SK-N-SH treated with all-trans-retinoic acid at 6 μM for 48 hours (cell line): Measurements from ENCODE around the gene KRTAP9-3.

Experiments
- ATAC-seq: fragments of 200-7000 bp; cut with Tn5 transposase; 3 replicates; pipeline ENCODE4 v1.9.1; 2020; ENCODE audit warnings: mild to moderate bottlenecking, moderate library complexity
- ARNTL ChIP-seq: fragments of 450-650 bp; formaldehyde crosslinking; IDR thresholded peaks from 2 replicates; pipeline ENCODE4 v1.5.0; 2020; ENCODE audit warnings: low read depth, mild to moderate bottlenecking, moderate library complexity, borderline replicate concordance
- BACH2 ChIP-seq: fragments of 250-450 bp; sonication (Bioruptor Pico); IDR thresholded peaks from 2 replicates; pipeline ENCODE4 v1.9.0; 2021; ENCODE audit warnings: mild to moderate bottlenecking, borderline replicate concordance
- CREB5 ChIP-seq: fragments of 250-450 bp; sonication (Bioruptor Pico); IDR thresholded peaks from 2 replicates; pipeline ENCODE4 v1.5.1; 2020; ENCODE audit warnings: low read depth, mild to moderate bottlenecking, moderate library complexity
- CSDC2 ChIP-seq: fragments of 250-450 bp; sonication (Bioruptor Pico); IDR thresholded peaks from 2 replicates; pipeline ENCODE4 v1.5.0; 2020; ENCODE audit warnings: mild to moderate bottlenecking, moderate library complexity
- ESRRG ChIP-seq: fragments of 250-450 bp; sonication (Bioruptor Pico); IDR thresholded peaks from 2 replicates; pipeline ENCODE4 v1.6.1; 2021; ENCODE audit warnings: mild to moderate bottlenecking
- GLIS3 ChIP-seq: fragments of 250-450 bp; sonication (Bioruptor Pico); IDR thresholded peaks from 2 replicates; pipeline ENCODE4 v1.5.0; 2020; ENCODE audit warnings: mild to moderate bottlenecking, moderate library complexity
- ISL1 ChIP-seq: fragments of 250-450 bp; sonication (Bioruptor Pico); IDR thresholded peaks from 2 replicates; pipeline ENCODE4 v2.1.2; 2022; ENCODE audit warnings: mild to moderate bottlenecking, moderate library complexity
- OSR1 ChIP-seq: fragments of 250-450 bp; sonication (Bioruptor Pico); IDR thresholded peaks from 2 replicates; pipeline ENCODE4 v1.8.0; 2022; ENCODE audit warnings: moderate library complexity, mild to moderate bottlenecking, inconsistent platforms
- POU6F1 ChIP-seq: fragments of 250-450 bp; sonication (Bioruptor Pico); IDR thresholded peaks from 2 replicates; pipeline ENCODE4 v1.8.0; 2021; ENCODE audit warnings: low read depth, mild to moderate bottlenecking, moderate library complexity, borderline replicate concordance
- PPARA ChIP-seq: fragments of 250-450 bp; sonication (Bioruptor Pico); IDR thresholded peaks from 2 replicates; pipeline ENCODE4 v1.5.0; 2020; ENCODE audit warnings: mild to moderate bottlenecking, borderline replicate concordance
- SNAI2 ChIP-seq: fragments of 250-450 bp; sonication (Bioruptor Pico); IDR thresholded peaks from 2 replicates; pipeline ENCODE4 v1.5.0; 2020; ENCODE audit warnings: mild to moderate bottlenecking, moderate library complexity
- TOX ChIP-seq: fragments of 250-450 bp; sonication (Bioruptor Pico); IDR thresholded peaks from 2 replicates; pipeline ENCODE4 v1.8.0; 2021; ENCODE audit warnings: mild to moderate bottlenecking, moderate library complexity, borderline replicate concordance
- ZC3H10 ChIP-seq: fragments of 250-450 bp; sonication (Bioruptor Pico); IDR thresholded peaks from 2 replicates; pipeline ENCODE4 v1.5.1; 2021; ENCODE audit warnings: mild to moderate bottlenecking, moderate library complexity
- ZFP3 ChIP-seq: fragments of 250-450 bp; sonication (Bioruptor Pico); IDR thresholded peaks from 2 replicates; pipeline ENCODE4 v1.5.0; 2020; ENCODE audit warnings: mild to moderate bottlenecking, moderate library complexity
- ZFP30 ChIP-seq: fragments of 450-650 bp; formaldehyde crosslinking; IDR thresholded peaks from 2 replicates; pipeline ENCODE4 v1.5.0; 2022; ENCODE audit warnings: mild to moderate bottlenecking, moderate library complexity
- ZNF70 ChIP-seq: fragments of 450-650 bp; formaldehyde crosslinking; IDR thresholded peaks from 2 replicates; pipeline ENCODE4 v1.5.0; 2020; ENCODE audit warnings: mild to moderate bottlenecking, moderate library complexity
- ZNF8 ChIP-seq: fragments of 450-650 bp; formaldehyde crosslinking; IDR thresholded peaks from 2 replicates; pipeline ENCODE4 v1.5.0; 2020; ENCODE audit warnings: mild to moderate bottlenecking, moderate library complexity
- TF ChIP-seq, protein P1 (sequence below): fragments of 250-450 bp; sonication (Bioruptor Pico); IDR thresholded peaks from 2 replicates; pipeline ENCODE4 v1.5.1; 2021; ENCODE audit warnings: mild to moderate bottlenecking, moderate library complexity

KRTAP9-3 gene

GRCh38 chr17:41190328-41190727, 41.9 kb upstream of the KRTAP9-3 start:
- ATAC-seq = no peak
- no peak for TF ChIP-seq GLIS3 (CRISPR knock-in tag)
- TF ChIP-seq TOX (CRISPR knock-in tag) = no peak
- TF ChIP-seq ARNTL = no peak
- TF ChIP-seq PPARA (CRISPR knock-in tag) = no peak
- TF ChIP-seq ZFP3 (CRISPR knock-in tag) = no peak
- TF ChIP-seq ZC3H10 (CRISPR knock-in tag) = no peak
- TF ChIP-seq, protein P1, sequence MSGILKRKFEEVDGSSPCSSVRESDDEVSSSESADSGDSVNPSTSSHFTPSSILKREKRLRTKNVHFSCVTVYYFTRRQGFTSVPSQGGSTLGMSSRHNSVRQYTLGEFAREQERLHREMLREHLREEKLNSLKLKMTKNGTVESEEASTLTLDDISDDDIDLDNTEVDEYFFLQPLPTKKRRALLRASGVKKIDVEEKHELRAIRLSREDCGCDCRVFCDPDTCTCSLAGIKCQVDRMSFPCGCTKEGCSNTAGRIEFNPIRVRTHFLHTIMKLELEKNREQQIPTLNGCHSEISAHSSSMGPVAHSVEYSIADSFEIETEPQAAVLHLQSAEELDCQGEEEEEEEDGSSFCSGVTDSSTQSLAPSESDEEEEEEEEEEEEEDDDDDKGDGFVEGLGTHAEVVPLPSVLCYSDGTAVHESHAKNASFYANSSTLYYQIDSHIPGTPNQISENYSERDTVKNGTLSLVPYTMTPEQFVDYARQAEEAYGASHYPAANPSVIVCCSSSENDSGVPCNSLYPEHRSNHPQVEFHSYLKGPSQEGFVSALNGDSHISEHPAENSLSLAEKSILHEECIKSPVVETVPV (CRISPR knock-in tag) = no peak
- TF ChIP-seq SNAI2 (CRISPR knock-in tag) = no peak
- TF ChIP-seq POU6F1 (CRISPR knock-in tag) = no peak
- no peak for TF ChIP-seq ZFP30 (CRISPR knock-in tag)
- TF ChIP-seq CREB5 (CRISPR knock-in tag) = no peak

GRCh38 chr17:41196068-41196467, 36.2 kb upstream of the KRTAP9-3 start:
- ATAC-seq = no peak
- TF ChIP-seq ISL1 (no peak), BACH2 (no peak)
- TF ChIP-seq, all 23 proteins: peak for 0

DNA sequence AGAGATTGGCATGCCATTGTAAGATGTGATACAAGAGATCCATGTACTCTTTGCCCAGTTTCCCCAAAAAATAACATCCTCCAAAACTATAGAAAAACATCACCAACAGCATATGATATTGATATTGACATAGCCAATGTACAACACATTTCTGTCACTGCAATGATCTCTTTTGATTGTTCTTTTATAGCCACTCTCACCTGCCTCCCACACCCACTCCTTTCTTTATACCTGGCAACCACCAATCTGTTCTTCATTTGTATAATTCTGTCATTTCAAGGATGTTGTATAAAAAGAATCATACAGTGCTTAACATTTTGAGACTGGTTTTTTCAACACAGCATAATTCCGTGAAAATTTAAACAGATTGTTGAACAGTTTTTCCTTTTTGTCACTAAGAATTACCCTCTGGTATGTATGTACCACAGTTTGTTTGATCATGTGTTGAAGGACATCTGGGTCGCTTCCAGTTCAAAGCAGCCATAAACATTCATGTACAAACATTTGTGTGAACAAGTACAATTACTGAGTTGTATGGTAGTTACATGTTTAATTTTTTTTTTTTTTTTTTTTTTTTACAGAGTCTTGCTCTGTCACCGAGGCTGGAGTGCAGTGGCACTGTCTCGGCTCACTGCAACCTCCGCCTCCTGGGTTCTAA, 32.7 kb upstream of the KRTAP9-3 start:
- TF ChIP-seq GLIS3 (CRISPR knock-in tag) = no peak
- TF ChIP-seq ARNTL = no peak
- TF ChIP-seq ZC3H10 (CRISPR knock-in tag) = no peak
- TF ChIP-seq ZFP3 (CRISPR knock-in tag) = no peak
- TF ChIP-seq, protein P1 (CRISPR knock-in tag) = no peak
- no peak for TF ChIP-seq TOX (CRISPR knock-in tag)
- TF ChIP-seq BACH2 = no peak
- no peak for TF ChIP-seq POU6F1 (CRISPR knock-in tag)
- no peak for TF ChIP-seq ZNF70 (CRISPR knock-in tag)
- TF ChIP-seq OSR1 (CRISPR knock-in tag) = no peak
- no peak for TF ChIP-seq ZNF8
- no peak for TF ChIP-seq ISL1
- no peak for TF ChIP-seq ZFP30 (CRISPR knock-in tag)
- TF ChIP-seq ESRRG (CRISPR knock-in tag) = no peak
- TF ChIP-seq PPARA (CRISPR knock-in tag) = no peak
- TF ChIP-seq CSDC2 = no peak
- no peak for TF ChIP-seq SNAI2 (CRISPR knock-in tag)
- no peak for TF ChIP-seq CREB5 (CRISPR knock-in tag)
- no peak for ATAC-seq
